GM21390 (cell line): ENCODE data around the gene DPEP2.

Experiments
- ATAC-seq: cut with Tn5 transposase; IDR thresholded peaks from one replicate; pipeline ENCODE4 v1.9.1; 2021; ENCODE audit not compliant: unreplicated experiment

The DPEP2 gene

DNA sequence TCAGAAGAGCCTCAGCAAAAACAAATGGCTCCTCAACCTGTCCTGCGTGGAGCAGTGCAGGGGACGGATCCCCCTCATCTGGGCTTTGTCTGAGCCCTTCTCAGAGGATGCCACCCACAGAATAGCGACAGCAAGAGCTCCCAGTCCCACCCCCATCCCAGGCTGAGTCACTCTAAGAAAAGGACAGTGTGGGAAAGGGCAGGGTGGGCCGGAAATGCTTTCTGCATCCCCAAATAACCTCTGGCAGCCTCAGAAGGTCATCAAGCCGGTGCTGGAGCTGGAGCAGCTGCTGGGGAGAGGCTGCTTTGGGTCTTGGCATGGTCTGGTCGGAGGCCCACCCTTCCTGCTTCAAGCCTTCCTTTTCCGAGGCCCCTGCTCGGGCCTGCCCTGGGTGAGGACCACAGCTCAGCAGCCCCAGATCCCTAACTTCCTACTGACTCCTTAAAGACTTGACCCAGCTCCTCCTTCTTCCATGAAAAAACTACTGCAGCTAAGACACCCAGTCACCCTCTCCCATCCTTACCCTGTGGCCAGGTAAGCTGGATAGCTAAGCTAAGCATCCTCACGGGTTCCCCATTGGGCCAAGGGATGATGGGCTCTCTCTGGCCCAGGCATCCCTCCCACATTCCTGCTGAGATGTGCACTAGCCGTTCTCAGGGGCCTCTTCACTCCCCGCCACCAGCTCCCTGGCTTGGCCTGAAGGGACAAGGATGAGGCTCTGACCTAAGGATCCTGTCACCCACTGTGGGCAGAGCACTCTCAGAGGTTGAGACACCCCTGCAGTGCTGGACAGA, 39.6 kb downstream of the DPEP2 start:
- no peak for ATAC-seq

GRCh38 chr16:67957622-67958021, 41.7 kb downstream of the DPEP2 start:
- ATAC-seq = no peak

DNA sequence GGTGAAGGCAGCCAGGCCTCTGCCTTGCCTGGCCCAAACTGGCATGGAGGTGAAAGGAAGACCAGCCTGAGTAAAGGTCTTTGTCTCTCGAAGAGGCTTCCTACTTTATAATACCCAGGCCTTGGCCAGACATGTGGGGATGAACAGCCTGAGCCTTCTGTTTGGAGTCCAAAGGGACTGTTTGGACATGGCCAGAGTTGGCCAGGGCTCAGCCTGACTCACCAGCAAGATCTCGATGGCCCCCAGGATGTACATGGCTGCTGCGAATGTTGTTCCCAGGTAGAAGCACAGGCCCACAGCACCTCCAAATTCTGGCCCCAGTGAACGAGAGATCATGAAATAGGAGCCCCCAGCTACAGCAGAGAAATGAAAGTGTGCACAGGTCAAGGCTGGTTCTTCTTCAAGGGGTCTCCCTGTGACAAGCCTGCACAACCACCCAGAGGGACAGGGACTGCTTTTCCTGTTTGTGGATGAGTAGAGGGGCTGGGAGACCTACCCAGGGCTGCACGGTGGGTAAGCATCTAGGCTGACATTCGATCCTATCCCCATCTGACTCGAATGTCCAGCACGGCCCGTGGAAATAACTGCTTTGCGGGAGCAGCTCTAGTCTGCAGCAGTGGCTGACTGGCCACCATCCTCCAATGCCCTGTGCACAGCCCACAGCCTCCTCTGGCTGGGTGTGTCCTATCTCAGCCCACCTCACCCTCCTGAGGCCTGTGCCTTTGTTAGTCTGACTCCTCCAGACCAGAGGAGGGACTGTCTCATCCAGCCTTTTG, 44.7 kb downstream of the DPEP2 start:
- no peak for ATAC-seq

GRCh38 chr16:67953641-67954375, 45.5 kb downstream of the DPEP2 start:
- ATAC-seq = no peak

GRCh38 chr16:67951485-67951884, 47.8 kb downstream of the DPEP2 start:
- ATAC-seq = no peak

- no peak for ATAC-seq
These were observed 48.9 kb downstream of the DPEP2 start for GRCh38 chr16:67950335-67950843.

GRCh38 chr16:67949645-67950044, 49.6 kb downstream of the DPEP2 start:
- no peak for ATAC-seq

GRCh38 chr16:67948015-67948414, 51.3 kb downstream of the DPEP2 start:
- ATAC-seq = no peak

DNA sequence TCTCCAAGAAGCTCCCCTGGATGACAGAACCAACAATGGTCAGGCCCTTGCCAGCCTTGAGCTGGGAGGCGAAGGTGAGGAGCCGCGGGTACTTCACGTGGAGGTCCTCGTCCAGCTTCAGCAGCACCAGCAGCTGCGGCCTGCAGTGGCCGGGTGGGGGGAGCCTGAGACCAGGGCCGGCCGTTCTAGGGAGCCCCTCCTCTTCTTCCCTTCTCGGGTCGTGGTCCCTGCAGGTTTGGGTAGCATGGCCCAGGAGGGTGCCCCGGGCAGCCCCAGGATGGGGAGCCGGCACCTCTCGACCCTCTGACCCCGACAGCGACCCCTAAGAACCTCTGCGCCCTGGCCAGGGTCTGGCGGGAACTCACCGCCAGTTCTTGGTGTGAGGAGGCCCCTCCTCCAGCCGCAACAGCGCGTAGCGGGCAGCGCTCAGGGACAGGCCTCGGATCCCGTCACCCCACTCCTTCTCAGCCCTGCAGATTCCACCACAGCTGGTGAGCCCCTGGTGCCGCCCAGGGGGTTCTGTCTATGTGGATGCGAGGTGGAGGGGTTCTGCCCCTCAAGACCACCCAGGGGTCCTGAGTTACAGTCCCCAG, 52.2 kb downstream of the DPEP2 start:
- no peak for ATAC-seq

DNA sequence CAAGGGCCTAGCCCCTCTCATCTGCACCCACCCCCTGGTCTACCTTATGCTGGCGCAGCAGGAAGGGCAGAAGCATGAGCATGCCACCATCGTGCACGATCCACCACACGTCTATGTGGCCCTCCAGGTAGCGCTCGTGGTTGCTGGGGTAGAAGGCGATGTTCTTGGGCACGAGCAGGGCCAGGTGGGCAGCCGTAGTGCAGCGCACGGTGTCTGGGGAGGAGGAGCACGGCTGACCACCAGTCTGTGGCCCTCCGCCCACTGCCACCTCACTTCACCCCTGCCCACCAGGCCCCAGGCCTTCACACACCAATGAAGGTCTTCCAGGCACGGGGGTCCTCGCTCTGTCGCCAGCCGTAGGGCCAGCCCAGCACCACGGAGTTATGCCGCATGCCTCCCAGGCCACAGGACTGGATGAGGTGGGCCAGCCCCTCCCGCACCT, 53.1 kb downstream of the DPEP2 start:
- no peak for ATAC-seq

- ATAC-seq = no peak
These were observed 53.8 kb downstream of the DPEP2 start for GRCh38 chr16:67945392-67945933.

DNA sequence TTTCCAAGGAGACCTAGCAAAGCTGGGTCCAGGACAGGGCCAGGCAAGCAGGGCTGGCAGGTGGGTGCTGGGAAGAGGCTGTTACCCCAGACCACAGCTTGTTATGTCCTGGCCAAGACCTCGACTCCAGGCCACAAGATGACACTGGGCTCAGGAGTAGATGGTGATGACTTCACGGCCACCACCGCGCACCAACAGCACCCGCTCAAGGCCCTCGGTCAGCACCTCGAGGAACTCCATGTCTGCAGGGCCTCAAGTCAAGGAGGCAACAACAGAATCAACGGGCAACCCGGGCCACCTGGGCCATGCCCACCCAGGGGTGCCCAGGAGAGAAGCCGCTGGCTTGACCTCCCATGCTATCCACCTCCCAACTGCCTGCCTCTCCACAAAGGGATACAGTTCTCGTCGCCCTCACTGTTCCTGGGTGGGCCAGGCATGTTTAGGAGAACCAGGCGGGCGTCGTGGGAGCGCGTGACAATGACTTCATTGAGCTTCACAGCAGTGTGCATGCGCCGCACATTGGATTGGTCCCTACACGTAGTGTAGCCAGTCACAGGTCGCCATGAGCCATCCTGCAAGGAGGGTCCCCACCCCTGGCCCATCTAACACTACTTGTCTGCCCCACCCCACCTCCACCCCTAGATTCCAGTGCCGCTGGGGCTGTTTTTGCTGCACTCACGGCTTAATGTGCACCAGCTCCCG, 54.4 kb downstream of the DPEP2 start:
- ATAC-seq = no peak

- no peak for ATAC-seq
These were observed 55.4 kb downstream of the DPEP2 start, which contains the start of gene LCAT for GRCh38 chr16:67943619-67944504. LCAT (minus strand) TSS chr16:67944120; CDS start chr16:67944101, 19 bp downstream.

GRCh38 chr16:67943256-67943618, 56.0 kb downstream of the DPEP2 start:
- no peak for ATAC-seq

DNA sequence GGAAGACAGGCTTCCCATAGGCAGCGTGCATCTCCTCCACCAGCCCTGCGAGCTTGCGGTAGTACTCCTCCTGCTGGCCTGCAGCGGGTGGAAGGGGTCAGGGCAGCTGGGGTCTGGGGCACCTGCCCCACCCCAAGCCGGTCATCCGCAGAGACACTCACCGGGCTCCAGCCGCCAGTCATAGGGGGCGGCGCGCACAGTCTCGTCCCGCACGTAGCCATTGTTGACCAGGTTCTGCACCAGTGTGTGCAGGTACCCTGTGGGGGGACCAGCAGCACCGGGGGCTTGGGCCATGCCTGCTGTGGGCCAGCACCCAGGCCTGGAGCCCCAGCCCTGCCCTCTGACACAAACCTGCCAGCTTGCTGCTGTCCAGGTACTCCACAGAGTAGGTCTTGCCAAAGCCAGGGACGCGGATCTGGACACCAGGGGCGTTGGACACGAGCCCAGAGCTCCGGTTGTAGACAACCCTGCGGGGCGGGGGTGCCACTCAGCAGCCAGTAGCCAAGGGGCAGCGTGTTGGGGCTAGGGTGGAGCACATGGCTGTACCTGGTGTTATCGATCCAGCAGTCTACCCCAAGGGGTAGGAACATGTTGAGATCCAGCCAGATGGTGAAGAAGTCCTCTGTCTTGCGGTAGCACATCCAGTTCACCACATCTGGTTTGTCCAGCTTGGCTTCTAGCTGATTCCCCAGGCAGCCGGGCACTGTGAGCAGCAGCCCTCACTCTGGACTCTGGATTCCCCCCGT, 56.6 kb downstream of the DPEP2 start:
- ATAC-seq = no peak

DNA sequence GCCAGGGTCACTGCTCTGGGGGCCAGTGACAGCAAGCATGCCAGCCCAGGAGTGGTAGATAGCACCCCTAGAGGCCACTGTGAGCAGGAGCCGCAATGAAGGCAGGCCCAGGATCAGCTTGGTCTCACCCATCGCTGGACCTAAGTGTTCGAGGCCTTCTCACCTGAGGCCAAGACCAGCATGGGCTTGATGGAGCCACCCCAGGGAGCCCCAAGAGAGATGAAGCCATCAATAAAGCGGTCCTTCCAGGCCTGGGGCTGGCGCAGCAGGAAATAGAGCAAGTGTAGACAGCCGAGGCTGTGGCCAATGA, 57.1 kb downstream of the DPEP2 start:
- no peak for ATAC-seq

GRCh38 chr16:67941469-67942199, 57.6 kb downstream of the DPEP2 start:
- ATAC-seq = no peak
